Umbilical cord (tissue), 2 donors: ENCODE measurements around the gene SLC25A47. TPM values are rescaled to one million over a fixed set of nuclear protein-coding genes. Genes with fewer than 3 reads are reported as not detected.
"Not testable (repeated sequence)": the region's sequence is repeated elsewhere in the genome, so short reads cannot be mapped to it uniquely, and the experiment has no call there.

ENCODE experiments used
- DNase-seq: peaks from one replicate; pipeline ENCODE4 v3.0.0-alpha.2; 2015; ENCODE audit warnings: low spot score
- total RNA-seq: library from RNA; depleted of rRNA; stranded (reverse); fragments of >200 nt; gene quantifications from one replicate; pipeline ENCODE4 v1.2.3, GENCODE V29; 2014; ENCODE audit warnings: low replicate concordance; ENCODE audit not compliant: insufficient read depth

SLC25A47 gene
- total RNA-seq, 1 donor from 2014 or later = not detected

GRCh38 chr14:100304825-100305323, 18.3 kb upstream of the SLC25A47 start:
- peak; percentile 43 for DNase-seq

GRCh38 chr14:100305324-100306100, 17.6 kb upstream of the SLC25A47 start:
- DNase-seq = no peak

- peak; percentile 91 for DNase-seq
Observed at GRCh38 chr14:100306101-100306997, 16.8 kb upstream of the SLC25A47 start, which contains the start of gene SLC25A29. Gene SLC25A29 (minus strand): TSS chr14:100306444. CDS start chr14:100306232, 212 bp downstream.

- no peak for DNase-seq
Observed at GRCh38 chr14:100306998-100307765, 16.0 kb upstream of the SLC25A47 start.

GRCh38 chr14:100307766-100308426, 15.2 kb upstream of the SLC25A47 start:
- no peak for DNase-seq

- not testable (repeated sequence) for DNase-seq
Observed at GRCh38 chr14:100308427-100308792, 14.7 kb upstream of the SLC25A47 start.

- no peak for DNase-seq
Observed at GRCh38 chr14:100309028-100309737, 14.0 kb upstream of the SLC25A47 start.

GRCh38 chr14:100312110-100312876, 10.8 kb upstream of the SLC25A47 start:
- DNase-seq = not testable (repeated sequence)

GRCh38 chr14:100312877-100313400, 10.2 kb upstream of the SLC25A47 start:
- no peak for DNase-seq

GRCh38 chr14:100313464-100314230, 9.5 kb upstream of the SLC25A47 start:
- DNase-seq = no peak

GRCh38 chr14:100314724-100315123, 8.4 kb upstream of the SLC25A47 start:
- no peak for DNase-seq

GRCh38 chr14:100317389-100317788, 5.8 kb upstream of the SLC25A47 start:
- no peak for DNase-seq

GRCh38 chr14:100317912-100318808, 5.0 kb upstream of the SLC25A47 start:
- peak; percentile 54 for DNase-seq

GRCh38 chr14:100320157-100320856, 2.8 kb upstream of the SLC25A47 start:
- DNase-seq = no peak

- DNase-seq = no peak
Observed at GRCh38 chr14:100321473-100322137, 1.5 kb upstream of the SLC25A47 start.
